Upper lobe of left lung (tissue), 6 donors: ENCODE measurements around the gene FOXB2. TPM values are rescaled to one million over a fixed set of nuclear protein-coding genes. Genes with fewer than 3 reads are reported as not detected.
A peak's percentile ranks its signal among the peaks of the same experiment; 100 is the strongest.

Experiments used
- ATAC-seq, 2 donors: fragments of 200-7000 bp; cut with Tn5 transposase; one replicate each; pipeline ENCODE4 v1.9.1; 2022; ENCODE audit warnings: mild to moderate bottlenecking in 2 of 2, moderate library complexity in 2 of 2; ENCODE audit not compliant: low FRiP score in 2 of 2
- DNase-seq, 2 donors: peaks; one replicate each; pipeline ENCODE4 v3.0.0-alpha.2; 2019 to 2020
- H3K27ac ChIP-seq, 4 donors: fragments of 200-600 bp; sonication (generic); one replicate each; pipeline ENCODE4 v1.5.1; 2016 to 2019
- H3K27me3 ChIP-seq, 4 donors: fragments of 200-600 bp; sonication (generic); one replicate each; pipeline ENCODE4 v1.5.1; 2017 to 2019
- H3K36me3 ChIP-seq, 4 donors: fragments of 200-600 bp; sonication (generic); one replicate each; pipeline ENCODE4 v1.5.1; 2016 to 2019
- H3K4me1 ChIP-seq, 4 donors: fragments of 200-600 bp; sonication (generic); one replicate each; pipeline ENCODE4 v1.5.1; 2018 to 2019
- H3K4me3 ChIP-seq, 4 donors: fragments of 200-600 bp; sonication (generic); one replicate each; pipeline ENCODE4 v1.5.1; 2017 to 2019; ENCODE audit warnings: mild to moderate bottlenecking in 2 of 4, moderate library complexity in 1 of 4
- H3K9me3 ChIP-seq, 4 donors: fragments of 200-600 bp; sonication (generic); one replicate each; pipeline ENCODE4 v1.5.1; 2018 to 2019
- EP300 ChIP-seq, 4 donors: sonication (generic); formaldehyde crosslinking; IDR thresholded peaks; one replicate each; pipeline ENCODE4 v1.5.1; 2017; ENCODE audit warnings: antibody characterized with exemption in 4 of 4, control low read depth in 2 of 4
- POLR2A ChIP-seq, 4 donors: fragments of 450-650 bp; IDR thresholded peaks; one replicate each; pipeline ENCODE4 v1.5.1; 2016 to 2017; ENCODE audit warnings: antibody characterized with exemption in 4 of 4, mild to moderate bottlenecking in 2 of 4
- POLR2AphosphoS5 ChIP-seq, 2 donors: sonication (generic); formaldehyde crosslinking; IDR thresholded peaks; one replicate each; pipeline ENCODE4 v1.5.1; 2017; ENCODE audit warnings: antibody characterized with exemption in 2 of 2
- WGBS, 2 donors: methylation state at CpG; one replicate each; pipeline ENCODE4 v1.1.5; 2017 to 2018; 5-methylcytosine and 5-hydroxymethylcytosine counted together
- total RNA-seq, 6 donors: library from RNA; depleted of rRNA in 4 of 6; stranded (reverse); fragments of >200 nt in 4 of 6; gene quantifications; one replicate each; pipeline versions ENCODE4 v1.1.0 to v1.2.1, GENCODE V29; 2016 to 2021
- TF ChIP-seq, protein P1 (sequence below), 6 experiments: fragments of 450-650 bp in 4 of 6; fragments of 200-600 bp in 2 of 6; sonication (generic) in 2 of 6; IDR thresholded peaks; one replicate each; pipeline ENCODE4 v1.5.1; 2016 to 2019; ENCODE audit warnings: antibody characterized with exemption in 6 of 6
- donor health status: DM: no; HTN: no; CAD: no; lungs with moderate emphysema.
- donor health status: DM: no; HTN: yes; CAD: no; lungs with severe emphysema.

The FOXB2 gene
- total RNA-seq, 6 donors from 2014 or later = not detected

DNA sequence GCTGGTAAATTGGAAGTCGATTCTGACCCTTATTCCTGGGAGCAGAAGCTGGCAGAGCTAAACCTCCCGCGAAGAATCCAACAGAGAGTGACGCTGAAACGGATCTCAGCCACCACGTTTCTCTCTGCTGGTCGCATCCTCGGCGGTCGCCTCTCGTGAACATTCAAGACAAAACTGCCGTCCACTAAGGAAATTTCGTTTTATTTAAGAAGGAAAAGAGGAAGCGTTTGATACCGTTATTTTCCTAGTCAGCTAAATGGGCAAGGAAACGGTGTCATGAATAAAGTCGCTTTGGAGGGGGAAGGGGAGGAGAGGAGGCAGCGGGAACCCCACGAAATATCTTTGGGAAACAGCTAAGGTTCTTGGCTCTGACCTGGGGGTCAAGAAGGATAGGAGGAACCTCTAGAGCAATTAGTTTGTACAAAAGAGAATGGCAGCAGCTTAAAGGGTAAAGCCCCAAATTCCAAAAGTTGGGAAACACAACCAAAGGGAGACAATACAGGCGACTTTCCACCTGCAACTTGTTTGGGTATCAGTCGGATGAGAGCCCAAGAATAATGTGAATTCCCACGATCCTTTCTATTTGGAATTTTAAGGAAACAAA, 1.9 kb downstream of the FOXB2 start:
- Histone ChIP-seq H3K4me1 (peaks cover 25 to 43% (median 31%) of the 10 kb centered on the region in 4 donors), H3K4me3 (no peak overlapping the region), H3K27ac (no peak overlapping the region), H3K36me3 (no peaks in the 10 kb centered on the region), H3K27me3 (peaks cover 2 to 70% (median 44%) of the 10 kb centered on the region in 4 donors), H3K9me3 (no peaks in the 10 kb centered on the region)
- DNase-seq = no peak
- 5 to 7% methylated on average over 22 of the region's 22 CpGs for WGBS, 2 donors
- TF ChIP-seq, protein P1, sequence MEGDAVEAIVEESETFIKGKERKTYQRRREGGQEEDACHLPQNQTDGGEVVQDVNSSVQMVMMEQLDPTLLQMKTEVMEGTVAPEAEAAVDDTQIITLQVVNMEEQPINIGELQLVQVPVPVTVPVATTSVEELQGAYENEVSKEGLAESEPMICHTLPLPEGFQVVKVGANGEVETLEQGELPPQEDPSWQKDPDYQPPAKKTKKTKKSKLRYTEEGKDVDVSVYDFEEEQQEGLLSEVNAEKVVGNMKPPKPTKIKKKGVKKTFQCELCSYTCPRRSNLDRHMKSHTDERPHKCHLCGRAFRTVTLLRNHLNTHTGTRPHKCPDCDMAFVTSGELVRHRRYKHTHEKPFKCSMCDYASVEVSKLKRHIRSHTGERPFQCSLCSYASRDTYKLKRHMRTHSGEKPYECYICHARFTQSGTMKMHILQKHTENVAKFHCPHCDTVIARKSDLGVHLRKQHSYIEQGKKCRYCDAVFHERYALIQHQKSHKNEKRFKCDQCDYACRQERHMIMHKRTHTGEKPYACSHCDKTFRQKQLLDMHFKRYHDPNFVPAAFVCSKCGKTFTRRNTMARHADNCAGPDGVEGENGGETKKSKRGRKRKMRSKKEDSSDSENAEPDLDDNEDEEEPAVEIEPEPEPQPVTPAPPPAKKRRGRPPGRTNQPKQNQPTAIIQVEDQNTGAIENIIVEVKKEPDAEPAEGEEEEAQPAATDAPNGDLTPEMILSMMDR (IDR thresholded peaks at IDR 0.05) = no peak
- TF ChIP-seq EP300 (IDR thresholded peaks at IDR 0.05) (no peak), POLR2AphosphoS5 (IDR thresholded peaks at IDR 0.05) (no peak), POLR2A (IDR thresholded peaks at IDR 0.05) (no peak)
- ATAC-seq = no peak

DNA sequence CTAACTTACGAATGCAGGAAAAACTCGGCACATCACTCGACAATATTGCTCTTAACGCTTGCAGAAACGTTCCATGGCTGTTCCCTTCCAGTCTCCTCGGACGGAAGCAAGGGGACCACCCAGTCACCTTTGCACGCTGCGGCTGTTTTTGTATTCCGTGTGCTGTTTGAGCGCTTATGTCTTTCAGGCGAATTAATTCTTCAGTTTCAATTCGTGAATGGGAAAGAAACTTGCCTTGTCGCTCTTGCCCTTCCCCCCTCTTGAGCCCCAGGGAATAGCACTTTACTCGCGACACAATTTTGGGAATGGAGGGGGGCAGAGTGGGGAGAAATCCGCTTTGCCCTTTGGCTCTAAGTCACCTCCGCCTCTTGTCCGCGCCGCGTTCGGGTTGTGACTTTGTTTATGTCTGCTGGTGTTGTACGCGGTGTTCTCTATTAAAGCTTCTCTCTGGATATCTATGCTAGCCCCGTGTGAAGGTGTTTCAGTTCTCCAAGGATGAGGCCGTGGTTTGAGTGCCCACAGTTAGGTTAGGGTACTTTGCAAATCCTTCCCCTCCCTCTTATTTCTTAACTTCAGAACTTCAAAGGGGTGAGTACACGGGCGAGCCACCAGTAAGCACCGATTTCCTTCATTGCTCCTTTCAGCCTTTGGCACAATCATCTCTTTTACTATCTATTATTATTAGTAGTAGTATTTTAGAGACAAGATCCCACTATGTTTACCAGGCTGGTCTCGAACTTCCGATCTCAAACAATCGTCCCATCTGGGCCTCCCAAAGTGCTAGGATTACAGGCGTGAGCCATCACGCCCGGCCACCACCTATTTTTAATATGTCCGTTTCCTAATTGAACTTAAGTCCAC, 2.7 kb downstream of the FOXB2 start:
- Histone ChIP-seq H3K27ac (no peak overlapping the region), H3K36me3 (no peaks in the 10 kb centered on the region), H3K9me3 (no peaks in the 10 kb centered on the region), H3K4me1 (peaks cover 25 to 43% (median 31%) of the 10 kb centered on the region in 4 donors), H3K4me3 (no peak overlapping the region), H3K27me3 (peaks cover under 1 to 65% (median 40%) of the 10 kb centered on the region in 4 donors)
- TF ChIP-seq EP300 (IDR thresholded peaks at IDR 0.05) (no peak), POLR2A (IDR thresholded peaks at IDR 0.05) (no peak), POLR2AphosphoS5 (IDR thresholded peaks at IDR 0.05) (no peak)
- TF ChIP-seq, protein P1 (IDR thresholded peaks at IDR 0.05) = no peak
- 10 to 12% methylated on average over 34 to 37 of the region's 37 CpGs for WGBS, 2 donors
- ATAC-seq (no peak), DNase-seq (no peak)

DNA sequence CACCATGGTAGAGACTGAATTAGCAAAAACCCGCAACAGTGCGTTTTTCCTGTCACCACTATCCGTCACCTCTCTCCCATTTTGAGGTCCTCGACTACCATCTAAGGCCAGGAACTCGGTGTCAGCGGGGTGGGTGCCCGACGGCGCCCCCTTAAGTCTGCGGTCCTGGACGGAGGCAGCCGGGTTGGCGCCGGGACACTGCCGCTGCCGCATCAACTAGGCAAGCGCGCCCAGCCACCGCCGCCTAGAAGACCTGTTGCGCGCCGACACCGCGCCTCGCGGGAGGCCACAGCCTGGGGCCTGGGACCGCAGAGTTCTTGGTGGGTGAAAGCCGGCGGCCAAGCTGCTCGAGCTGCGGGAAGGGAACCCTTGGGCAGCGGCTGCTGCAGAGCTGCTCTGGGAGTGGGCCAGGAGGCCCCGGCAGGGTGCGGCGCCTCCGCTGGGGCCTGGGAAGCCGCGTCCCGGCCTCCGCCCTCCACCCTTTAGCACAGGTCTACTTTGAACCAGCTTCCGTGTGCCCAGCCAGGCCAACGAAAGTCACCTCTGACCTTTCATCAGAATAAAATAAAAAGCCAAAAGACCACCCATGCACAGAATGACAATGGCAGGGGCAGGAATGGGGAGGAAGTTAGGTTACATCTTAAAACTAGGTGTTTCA, 3.5 kb downstream of the FOXB2 start:
- no peak overlapping the region for H3K4me3 ChIP-seq
- ATAC-seq (peak in 1 of 2 donors; percentile 9), DNase-seq (peak in 1 of 2 donors; percentile 80)
- WGBS, 2 donors = 8 to 18% methylated on average over 16 to 34 of the region's 43 CpGs
- H3K9me3 ChIP-seq = no peaks in the 10 kb centered on the region
- H3K4me1 ChIP-seq = peaks cover 25 to 43% (median 31%) of the 10 kb centered on the region in 4 donors
- no peaks in the 10 kb centered on the region for H3K36me3 ChIP-seq
- no peak overlapping the region for H3K27ac ChIP-seq
- peaks cover 0 to 58% (median 36%) of the 10 kb centered on the region in 4 donors for H3K27me3 ChIP-seq
- TF ChIP-seq POLR2AphosphoS5 (IDR thresholded peaks at IDR 0.05) (no peak), EP300 (IDR thresholded peaks at IDR 0.05) (no peak), POLR2A (IDR thresholded peaks at IDR 0.05) (no peak)
- TF ChIP-seq, protein P1 (IDR thresholded peaks at IDR 0.05) = no peak

DNA sequence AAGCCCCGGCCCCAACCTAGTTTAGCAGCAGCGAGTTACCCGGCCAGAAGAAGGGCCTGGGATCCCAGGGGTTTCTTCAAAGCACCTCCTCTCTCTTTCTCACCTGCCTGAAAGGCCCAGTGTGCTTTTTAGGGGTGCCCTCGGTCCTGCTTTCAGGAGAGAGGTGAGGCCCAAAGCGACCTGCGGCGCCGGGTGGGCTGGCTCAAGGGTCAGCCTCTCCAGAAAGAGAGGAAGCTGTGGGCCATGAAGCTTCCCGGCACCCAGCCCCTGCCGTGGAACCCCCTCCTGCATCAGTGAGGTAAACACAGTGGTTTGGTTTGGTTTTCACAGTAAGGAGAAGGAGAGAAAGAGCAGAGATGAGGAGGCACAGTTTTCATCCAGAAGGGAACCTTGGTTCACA, 4.3 kb downstream of the FOXB2 start:
- no peak for ATAC-seq
- peaks cover 0 to 50% (median 29%) of the 10 kb centered on the region in 4 donors for H3K27me3 ChIP-seq
- 38 to 53% methylated on average over 10 of the region's 10 CpGs for WGBS, 2 donors
- no peaks in the 10 kb centered on the region for H3K9me3 ChIP-seq
- H3K4me3 ChIP-seq = no peak overlapping the region
- H3K27ac ChIP-seq = no peak overlapping the region
- H3K4me1 ChIP-seq = peaks cover 20 to 35% (median 25%) of the 10 kb centered on the region in 4 donors
- TF ChIP-seq POLR2A (IDR thresholded peaks at IDR 0.05) (no peak), EP300 (IDR thresholded peaks at IDR 0.05) (no peak), POLR2AphosphoS5 (IDR thresholded peaks at IDR 0.05) (no peak)
- TF ChIP-seq, protein P1 (IDR thresholded peaks at IDR 0.05) = no peak
- no peaks in the 10 kb centered on the region for H3K36me3 ChIP-seq
- DNase-seq = peak in 1 of 2 donors; percentile 44
